Activated CD4-positive, alpha-beta memory T cell treated with anti-CD3 and anti-CD28 coated beads for 36 hours (primary cell): ENCODE data around the gene FGF2. TPM values are rescaled to one million over a fixed set of nuclear protein-coding genes. Genes with fewer than 3 reads are reported as not detected.
A peak's percentile ranks its signal among the peaks of the same experiment; 100 is the strongest.
"Not testable (repeated sequence)": the region's sequence is repeated elsewhere in the genome, so short reads cannot be mapped to it uniquely, and the experiment has no call there.

Experiments
- CTCF ChIA-PET: fragments of 350-600 bp; sonication (Branson Sonifier 250); formaldehyde crosslinking; loops from one replicate; lab custom pipeline; 2021; ENCODE audit warnings: antibody characterized with exemption, inconsistent platforms; lab: Charles Lee
- POLR2A ChIA-PET: fragments of 350-600 bp; sonication (Branson Sonifier 250); formaldehyde crosslinking; loops from one replicate; lab custom pipeline; 2021; ENCODE audit warnings: antibody characterized with exemption; lab: Charles Lee
- DNase-seq: peaks from one replicate; pipeline ENCODE4 v3.0.0-alpha.2; 2020
- H3K27ac Mint-ChIP-seq: one replicate; pipeline ENCODE4 v1.8.0; 2021; ENCODE audit warnings: mixed read lengths
- H3K27me3 Mint-ChIP-seq: one replicate; pipeline ENCODE4 v1.8.0; 2021; ENCODE audit warnings: mixed read lengths
- H3K36me3 Mint-ChIP-seq: one replicate; pipeline ENCODE4 v1.8.0; 2021; ENCODE audit warnings: mixed read lengths
- H3K4me1 Mint-ChIP-seq: one replicate; pipeline ENCODE4 v1.8.0; 2021; ENCODE audit warnings: low read depth, mixed read lengths
- H3K4me3 Mint-ChIP-seq: one replicate; pipeline ENCODE4 v1.8.0; 2021; ENCODE audit warnings: mild to moderate bottlenecking, mixed read lengths
- H3K9me3 Mint-ChIP-seq: one replicate; pipeline ENCODE4 v1.8.0; 2021; ENCODE audit warnings: mixed read lengths
- intact Hi-C: fragments of 100-400 bp; cut with micrococcal nuclease; formaldehyde crosslinking; loops from one replicate; pipeline ENCODE4 v1.15.1; 2023
- total RNA-seq, 2 experiments: library from RNA; stranded (reverse); gene quantifications; one replicate each; pipeline ENCODE4 v1.2.3, GENCODE V29; 2021

Gene FGF2
- total RNA-seq: under 1 TPM; 0.36 to 0.56 TPM

DNA sequence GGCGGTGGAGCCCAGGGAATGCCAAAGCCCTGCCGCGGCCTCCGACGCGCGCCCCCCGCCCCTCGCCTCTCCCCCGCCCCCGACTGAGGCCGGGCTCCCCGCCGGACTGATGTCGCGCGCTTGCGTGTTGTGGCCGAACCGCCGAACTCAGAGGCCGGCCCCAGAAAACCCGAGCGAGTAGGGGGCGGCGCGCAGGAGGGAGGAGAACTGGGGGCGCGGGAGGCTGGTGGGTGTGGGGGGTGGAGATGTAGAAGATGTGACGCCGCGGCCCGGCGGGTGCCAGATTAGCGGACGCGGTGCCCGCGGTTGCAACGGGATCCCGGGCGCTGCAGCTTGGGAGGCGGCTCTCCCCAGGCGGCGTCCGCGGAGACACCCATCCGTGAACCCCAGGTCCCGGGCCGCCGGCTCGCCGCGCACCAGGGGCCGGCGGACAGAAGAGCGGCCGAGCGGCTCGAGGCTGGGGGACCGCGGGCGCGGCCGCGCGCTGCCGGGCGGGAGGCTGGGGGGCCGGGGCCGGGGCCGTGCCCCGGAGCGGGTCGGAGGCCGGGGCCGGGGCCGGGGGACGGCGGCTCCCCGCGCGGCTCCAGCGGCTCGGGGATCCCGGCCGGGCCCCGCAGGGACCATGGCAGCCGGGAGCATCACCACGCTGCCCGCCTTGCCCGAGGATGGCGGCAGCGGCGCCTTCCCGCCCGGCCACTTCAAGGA, at the start of gene FGF2:
FGF2 (plus strand) TSS at position 279 of the 705 bp plus-strand sequence; CDS start at position 623, 344 bp downstream.
- peaks cover 58% of the 10 kb centered on the region for H3K27me3 Mint-ChIP-seq

DNA sequence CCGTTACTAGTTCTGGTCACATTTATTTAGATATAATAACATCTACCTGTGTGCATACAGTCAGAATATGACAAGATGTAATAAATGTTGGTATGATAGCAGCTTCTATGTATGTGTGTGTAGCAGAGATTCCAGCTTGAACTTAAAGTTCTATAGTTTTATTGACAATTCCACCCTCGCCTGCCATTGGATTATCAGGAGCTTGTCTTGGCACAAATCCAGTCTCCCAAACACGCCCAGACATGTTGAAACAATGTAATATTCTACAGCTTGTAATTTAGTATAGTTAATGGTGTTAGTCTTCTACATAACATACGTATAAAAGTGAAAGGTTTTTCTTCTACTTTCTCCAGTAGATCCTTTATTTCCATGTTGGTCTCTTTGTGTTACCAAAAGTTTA, 49.7 kb upstream of the FGF2 start:
- DNase-seq: no peak
- CTCF ChIA-PET: no interaction called here
- H3K27me3 Mint-ChIP-seq: no peaks in the 10 kb centered on the region
- no peaks in the 10 kb centered on the region for H3K4me1 Mint-ChIP-seq
- POLR2A ChIA-PET: no interaction called here
- intact Hi-C loops: no loop called here
- H3K4me3 Mint-ChIP-seq: no peak overlapping the region
- no peaks in the 10 kb centered on the region for H3K36me3 Mint-ChIP-seq
- H3K9me3 Mint-ChIP-seq: no peaks in the 10 kb centered on the region
- H3K27ac Mint-ChIP-seq: no peak overlapping the region

More for the DNA sequence above, at the start of gene FGF2:
- DNase-seq: peak; percentile 38
- Mint-ChIP-seq H3K9me3 (no peaks in the 10 kb centered on the region), H3K4me1 (peaks cover 13% of the 10 kb centered on the region), H3K27ac (peak within 1 kb of the TSS; percentile 3), H3K36me3 (peaks cover 1% of the 10 kb centered on the region), H3K4me3 (peak within 1 kb of the TSS; percentile 74)
- ChIA-PET POLR2A (no interaction called here), CTCF (interaction anchor here (1.7 kb wide), 1 partner anchor 69 kb away, joined by 4 read pairs; no protein-coding TSS in a partner anchor)
- intact Hi-C loops: loop anchor here (5.0 kb wide), 1 partner anchor 846 kb away; no protein-coding TSS in a partner anchor

DNA sequence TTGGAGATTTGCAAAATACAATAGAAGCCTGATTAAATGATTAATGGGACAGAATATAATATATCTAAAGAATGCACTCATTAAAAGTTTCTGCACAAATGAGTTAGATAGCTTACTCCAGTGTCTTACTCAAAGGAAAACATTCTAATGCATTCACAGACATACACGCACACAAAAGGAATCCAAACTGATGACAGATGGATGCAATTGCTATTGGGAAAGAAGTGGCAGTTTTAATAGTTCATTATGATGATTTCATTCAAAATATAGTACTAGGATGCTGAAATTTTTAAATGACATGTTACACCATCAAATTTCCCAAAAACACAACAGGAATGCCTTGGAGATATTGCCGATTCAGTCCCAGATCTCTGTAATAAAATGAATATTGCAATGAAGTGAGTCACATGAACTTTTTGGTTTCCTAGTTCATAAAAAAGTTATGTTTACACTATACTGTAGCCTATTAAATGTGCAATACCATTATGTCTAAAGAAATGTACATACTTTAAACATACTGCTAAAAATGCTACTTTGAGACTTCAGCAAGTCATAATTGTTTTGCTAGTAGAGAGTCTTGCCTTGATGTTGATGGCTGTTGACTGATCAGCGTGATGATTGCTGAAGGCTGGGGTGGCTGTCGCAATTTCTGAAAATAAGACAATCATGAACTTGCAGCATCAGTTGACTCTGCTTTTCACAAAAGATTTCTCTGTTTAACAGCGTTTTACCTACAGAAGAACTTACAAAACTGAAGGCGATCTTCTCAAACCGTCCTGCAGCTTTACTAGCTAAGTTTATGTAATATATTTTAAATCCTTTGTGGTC, 48.6 kb upstream of the FGF2 start:
- no peak overlapping the region for H3K27ac Mint-ChIP-seq
- no peak for DNase-seq
- CTCF ChIA-PET: no interaction called here
- H3K36me3 Mint-ChIP-seq: no peaks in the 10 kb centered on the region
- H3K9me3 Mint-ChIP-seq: no peaks in the 10 kb centered on the region
- POLR2A ChIA-PET: no interaction called here
- no peaks in the 10 kb centered on the region for H3K4me1 Mint-ChIP-seq
- H3K4me3 Mint-ChIP-seq: no peak overlapping the region
- H3K27me3 Mint-ChIP-seq: no peaks in the 10 kb centered on the region
- intact Hi-C loops: no loop called here

DNA sequence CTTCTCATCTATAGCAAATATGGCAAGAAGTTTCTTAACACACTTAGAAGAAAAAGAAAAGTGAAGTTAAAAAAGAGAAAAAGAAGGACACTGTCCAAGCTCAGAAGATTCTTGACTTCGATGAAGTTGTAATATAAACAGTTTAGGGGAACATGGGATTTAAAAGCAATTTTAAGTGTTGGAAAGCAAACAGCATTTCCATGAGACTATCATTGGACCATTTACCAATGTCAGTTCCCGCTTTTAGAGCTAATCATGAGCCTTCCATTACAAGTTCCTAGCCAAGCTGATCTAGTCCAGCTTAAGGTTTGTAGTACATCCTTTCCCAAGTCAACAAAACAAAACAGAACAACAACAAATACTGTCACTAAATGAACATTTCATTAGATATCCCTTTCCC, 45.1 kb upstream of the FGF2 start:
- no peak for DNase-seq
- H3K27ac Mint-ChIP-seq: no peak overlapping the region
- CTCF ChIA-PET: interaction anchor here (1.2 kb wide), 1 partner anchor 24 kb away, joined by 3 read pairs; no protein-coding TSS in a partner anchor
- no peaks in the 10 kb centered on the region for H3K27me3 Mint-ChIP-seq
- peaks cover 16% of the 10 kb centered on the region for H3K4me1 Mint-ChIP-seq
- intact Hi-C loops: no loop called here
- POLR2A ChIA-PET: no interaction called here
- H3K4me3 Mint-ChIP-seq: no peak overlapping the region
- no peaks in the 10 kb centered on the region for H3K9me3 Mint-ChIP-seq
- H3K36me3 Mint-ChIP-seq: no peaks in the 10 kb centered on the region

DNA sequence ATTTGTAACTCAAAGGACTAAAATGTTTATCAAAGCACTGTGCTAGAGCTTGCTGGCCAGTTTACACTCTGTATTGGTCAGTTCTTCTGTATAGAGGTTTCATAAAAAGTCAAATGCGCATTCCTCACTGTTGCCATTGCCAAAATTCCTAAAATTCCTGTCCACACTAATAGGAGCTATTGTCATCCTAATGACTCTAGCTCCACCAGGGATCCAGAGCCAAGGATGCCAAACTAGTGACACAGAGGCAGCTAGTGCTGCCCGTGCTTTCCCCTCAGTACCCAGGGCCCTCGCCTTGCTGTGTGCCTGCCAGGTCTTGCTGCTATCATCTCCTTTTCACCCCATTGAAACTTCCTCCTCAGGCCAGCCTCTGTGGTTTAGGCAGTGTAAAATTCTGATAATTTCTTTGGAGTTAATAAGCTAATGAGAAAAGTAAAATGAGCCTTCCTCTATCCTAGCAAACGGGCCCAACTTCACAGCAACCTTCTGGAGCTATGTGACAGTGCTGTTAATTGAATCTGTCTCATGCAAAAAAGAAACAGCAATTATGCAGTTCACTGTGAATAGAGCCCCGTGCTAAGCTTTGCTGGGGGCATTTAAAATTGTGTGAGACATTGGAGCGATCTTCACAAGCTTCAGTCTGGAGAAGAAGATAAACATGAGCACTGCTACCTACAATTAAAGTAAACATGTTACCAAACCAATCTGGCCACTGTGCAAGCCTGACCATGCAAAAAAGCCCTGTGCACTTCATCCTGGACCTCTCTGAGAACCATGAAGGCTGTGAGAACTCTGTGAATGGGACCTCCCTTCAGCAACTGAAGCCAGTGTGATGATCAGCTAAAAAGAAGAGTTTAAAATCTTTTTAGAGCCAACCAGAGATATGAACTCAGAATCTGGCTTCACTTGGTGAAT, 43.1 kb upstream of the FGF2 start:
- Mint-ChIP-seq H3K27ac (no peak overlapping the region), H3K27me3 (no peaks in the 10 kb centered on the region), H3K4me3 (no peak overlapping the region), H3K9me3 (no peaks in the 10 kb centered on the region), H3K36me3 (no peaks in the 10 kb centered on the region), H3K4me1 (peaks cover 16% of the 10 kb centered on the region)
- ChIA-PET POLR2A (no interaction called here), CTCF (interaction anchor here (2.0 kb wide), 1 partner anchor 26 kb away, joined by 8 read pairs; no protein-coding TSS in a partner anchor)
- no peak for DNase-seq
- intact Hi-C loops: no loop called here

DNA sequence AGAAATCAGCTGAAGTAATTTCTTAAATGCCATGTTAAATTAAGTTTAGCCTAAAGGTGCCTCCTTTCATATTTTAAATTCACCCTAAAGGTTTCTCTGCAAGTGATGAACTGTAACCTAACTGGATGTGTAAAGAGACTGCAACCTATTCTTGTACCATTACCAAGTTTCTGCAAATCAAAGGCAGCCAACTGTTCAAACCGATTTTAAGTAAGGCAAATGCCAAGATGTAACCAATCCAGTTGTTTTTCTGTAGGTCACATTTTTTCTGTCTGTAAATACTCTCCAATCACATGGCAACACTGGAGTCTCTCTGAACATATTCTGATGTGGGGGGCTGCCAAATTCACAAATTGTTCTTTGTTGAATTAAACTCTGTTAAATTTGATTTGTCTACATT, 42.4 kb upstream of the FGF2 start:
- Mint-ChIP-seq H3K36me3 (no peaks in the 10 kb centered on the region), H3K27ac (no peak overlapping the region), H3K4me1 (peaks cover 16% of the 10 kb centered on the region), H3K4me3 (no peak overlapping the region), H3K9me3 (no peaks in the 10 kb centered on the region), H3K27me3 (no peaks in the 10 kb centered on the region)
- ChIA-PET POLR2A (no interaction called here), CTCF (interaction anchor here (2.0 kb wide), 1 partner anchor 26 kb away, joined by 8 read pairs; no protein-coding TSS in a partner anchor)
- no peak for DNase-seq
- intact Hi-C loops: no loop called here

DNA sequence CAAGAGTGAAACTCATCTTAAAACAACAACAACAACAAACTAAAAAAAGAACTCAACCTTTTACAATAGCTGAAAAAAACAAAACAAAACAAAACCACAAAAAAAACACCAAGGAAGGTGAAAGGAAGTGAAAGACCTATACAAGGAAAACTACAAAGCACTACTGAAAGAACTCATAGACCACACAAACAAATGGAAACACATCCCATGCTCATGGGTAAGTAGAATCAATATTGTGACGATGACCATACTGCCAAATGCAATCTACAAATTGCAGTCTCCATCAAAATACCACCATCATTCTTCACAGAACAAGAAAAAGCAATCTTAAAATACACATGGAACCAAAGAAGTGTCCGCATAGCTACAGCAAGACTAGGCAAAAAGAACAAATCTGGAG, 41.5 kb upstream of the FGF2 start:
- no peaks in the 10 kb centered on the region for H3K36me3 Mint-ChIP-seq
- no peak overlapping the region for H3K4me3 Mint-ChIP-seq
- no peak for DNase-seq
- no peaks in the 10 kb centered on the region for H3K27me3 Mint-ChIP-seq
- intact Hi-C loops: no loop called here
- peaks cover 16% of the 10 kb centered on the region for H3K4me1 Mint-ChIP-seq
- CTCF ChIA-PET: no interaction called here
- POLR2A ChIA-PET: no interaction called here
- H3K9me3 Mint-ChIP-seq: no peaks in the 10 kb centered on the region
- H3K27ac Mint-ChIP-seq: no peak overlapping the region

DNA sequence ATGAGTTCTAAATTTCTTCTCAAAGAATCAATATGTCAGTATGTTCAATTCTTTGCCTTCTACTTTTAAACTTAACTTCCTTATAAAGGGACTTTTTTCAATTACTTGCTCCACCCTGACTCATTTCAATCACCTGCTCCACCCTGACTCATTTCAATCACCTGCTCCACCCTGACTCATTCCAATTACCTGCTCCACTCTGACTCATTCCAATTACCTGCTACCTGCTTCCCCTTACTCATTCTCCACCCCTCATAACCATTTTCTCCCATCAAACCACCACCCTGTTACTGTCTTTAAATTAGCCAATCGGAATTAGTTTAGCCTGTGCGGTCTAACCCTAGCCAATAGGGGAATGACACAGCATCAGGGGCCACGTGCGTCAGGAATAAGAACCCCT, 40.3 kb upstream of the FGF2 start:
- H3K27ac Mint-ChIP-seq, H3K36me3 Mint-ChIP-seq, H3K9me3 Mint-ChIP-seq, CTCF ChIA-PET, POLR2A ChIA-PET, H3K27me3 Mint-ChIP-seq, H3K4me3 Mint-ChIP-seq: not testable (repeated sequence)
- intact Hi-C loops: loop anchor here (1.0 kb wide), 2 partner anchors 22 to 28 kb away; no protein-coding TSS in a partner anchor
- peaks cover 16% of the 10 kb centered on the region for H3K4me1 Mint-ChIP-seq
- DNase-seq: peak; percentile 43

DNA sequence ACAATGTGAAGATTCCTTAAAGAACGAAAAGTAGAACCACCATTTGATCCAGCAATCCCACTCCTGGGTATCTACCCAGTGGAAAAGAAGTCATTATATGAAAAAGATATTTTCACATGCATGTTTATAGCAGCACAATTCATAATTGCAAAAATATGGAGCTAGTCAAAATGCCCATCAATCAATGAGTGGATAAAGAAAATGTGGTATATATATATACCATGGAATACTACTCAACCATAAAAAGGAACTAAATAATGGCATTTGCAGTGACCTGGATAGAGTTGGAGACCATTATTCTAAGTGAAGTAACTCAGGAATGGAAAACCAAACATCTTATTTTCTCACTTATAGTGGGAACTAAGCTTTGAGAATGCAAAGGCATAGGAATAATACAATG, 39.7 kb upstream of the FGF2 start:
- POLR2A ChIA-PET, H3K9me3 Mint-ChIP-seq: not testable (repeated sequence)
- intact Hi-C loops: loop anchor here (1.0 kb wide), 2 partner anchors 23 to 27 kb away; no protein-coding TSS in a partner anchor

DNA sequence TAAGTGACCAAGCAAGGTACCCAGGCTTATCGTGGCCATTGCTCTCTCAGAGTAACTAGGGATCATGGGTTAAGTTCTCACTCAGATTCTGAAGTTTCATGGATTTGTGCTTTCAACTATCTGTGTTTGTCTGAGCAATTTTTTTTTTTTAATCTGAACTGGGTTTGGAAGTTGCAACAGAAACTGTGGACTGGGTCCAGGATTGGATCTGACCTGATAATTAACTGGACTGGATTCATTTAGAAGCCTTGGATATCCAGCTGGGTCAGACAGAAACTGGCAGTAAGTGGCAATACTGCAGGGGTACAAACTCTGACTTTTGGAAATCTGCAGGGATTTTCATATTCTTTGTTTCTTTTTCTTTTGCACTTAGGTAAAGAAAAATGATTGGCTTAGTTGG, 38.7 kb upstream of the FGF2 start:
- ChIA-PET POLR2A (interaction anchor here (1.1 kb wide), 1 partner anchor 188 kb away, joined by 3 read pairs; no protein-coding TSS in a partner anchor), CTCF (no interaction called here)
- no peak overlapping the region for H3K27ac Mint-ChIP-seq
- H3K27me3 Mint-ChIP-seq: no peaks in the 10 kb centered on the region
- no peaks in the 10 kb centered on the region for H3K9me3 Mint-ChIP-seq
- DNase-seq: no peak
- H3K4me3 Mint-ChIP-seq: no peak overlapping the region
- H3K4me1 Mint-ChIP-seq: peaks cover 16% of the 10 kb centered on the region
- no peaks in the 10 kb centered on the region for H3K36me3 Mint-ChIP-seq
- intact Hi-C loops: no loop called here

More for the DNA sequence above, 39.7 kb upstream of the FGF2 start:
- H3K36me3 Mint-ChIP-seq, CTCF ChIA-PET, DNase-seq, H3K4me3 Mint-ChIP-seq, H3K27me3 Mint-ChIP-seq, H3K27ac Mint-ChIP-seq: not testable (repeated sequence)
- peaks cover 16% of the 10 kb centered on the region for H3K4me1 Mint-ChIP-seq

DNA sequence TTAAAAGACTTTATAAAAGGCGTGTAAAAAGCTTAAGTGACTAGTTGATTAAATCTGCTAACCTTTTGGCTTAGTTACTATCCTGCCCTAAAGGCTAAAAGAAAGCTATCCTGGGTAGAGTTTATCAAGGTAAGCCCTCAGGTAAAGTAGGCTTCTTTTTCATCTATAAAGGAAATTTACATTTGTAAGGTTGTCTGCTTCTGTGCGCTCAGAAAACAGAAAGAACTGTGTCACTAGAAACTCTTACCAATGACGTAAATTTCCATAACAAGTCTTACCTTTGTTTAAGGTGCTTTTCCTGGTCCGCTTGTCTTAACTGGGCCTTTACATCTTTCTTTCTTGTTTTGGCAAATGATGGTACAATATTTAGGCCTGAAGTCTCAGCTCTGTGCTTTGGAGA, 37.7 kb upstream of the FGF2 start:
- Mint-ChIP-seq H3K4me1 (peaks cover 16% of the 10 kb centered on the region), H3K27ac (no peak overlapping the region), H3K27me3 (no peaks in the 10 kb centered on the region), H3K36me3 (no peaks in the 10 kb centered on the region), H3K9me3 (no peaks in the 10 kb centered on the region), H3K4me3 (no peak overlapping the region)
- ChIA-PET POLR2A (no interaction called here), CTCF (no interaction called here)
- intact Hi-C loops: no loop called here
- no peak for DNase-seq
